Neural progenitor cell (in vitro differentiated cells): ENCODE results near the gene KPNA2. TPM values are rescaled to one million over a fixed set of nuclear protein-coding genes. Genes with fewer than 3 reads are reported as not detected.
"Not testable (repeated sequence)": the region's sequence is repeated elsewhere in the genome, so short reads cannot be mapped to it uniquely, and the experiment has no call there.

Source experiments
- DNase-seq: peaks from one replicate; pipeline ENCODE4 v3.0.0-alpha.2; 2016; ENCODE audit warnings: low spot score
- H2AFZ ChIP-seq: fragments of 200-600 bp; sonication (generic); replicated peaks from 2 replicates; pipeline ENCODE4 v1.6.1; 2016; ENCODE audit warnings: antibody characterized with exemption
- H3F3A ChIP-seq: fragments of 200-600 bp; sonication (generic); 2 replicates; pipeline ENCODE4 v1.6.1; 2016; ENCODE audit warnings: antibody characterized with exemption, low read depth
- H3K27ac ChIP-seq: fragments of 200-600 bp; sonication (generic); 2 replicates; pipeline ENCODE4 v1.5.1; 2016; ENCODE audit warnings: mild to moderate bottlenecking
- H3K27me3 ChIP-seq: fragments of 200-600 bp; sonication (generic); 2 replicates; pipeline ENCODE4 v1.6.1; 2016; ENCODE audit warnings: mild to moderate bottlenecking, moderate library complexity
- H3K36me3 ChIP-seq: fragments of 200-600 bp; sonication (generic); 2 replicates; pipeline ENCODE4 v1.5.1; 2016
- H3K4me1 ChIP-seq: fragments of 200-600 bp; sonication (generic); 2 replicates; pipeline ENCODE4 v1.6.1; 2016; ENCODE audit warnings: mixed run types
- H3K4me2 ChIP-seq: fragments of 200-600 bp; sonication (generic); 2 replicates; pipeline ENCODE4 v1.6.1; 2016
- H3K4me3 ChIP-seq: fragments of 200-600 bp; sonication (generic); 2 replicates; pipeline ENCODE4 v1.5.1; 2016
- H3K79me2 ChIP-seq: fragments of 200-600 bp; sonication (generic); 2 replicates; pipeline ENCODE4 v1.6.1; 2016; ENCODE audit warnings: low read depth
- H3K9ac ChIP-seq: fragments of 200-600 bp; sonication (generic); 2 replicates; pipeline ENCODE4 v1.6.1; 2016
- H3K9me3 ChIP-seq: fragments of 200-600 bp; sonication (generic); 2 replicates; pipeline ENCODE4 v1.5.1; 2016; ENCODE audit warnings: low read depth
- H4K20me1 ChIP-seq: fragments of 200-600 bp; sonication (generic); 2 replicates; pipeline ENCODE4 v1.6.1; 2016; ENCODE audit warnings: low read depth
- H3K27ac Mint-ChIP-seq: 3 replicates; pipeline ENCODE4 v1.8.0; 2021; ENCODE audit warnings: mixed read lengths
- H3K27me3 Mint-ChIP-seq: 2 replicates; pipeline ENCODE4 v1.8.0; 2022; ENCODE audit warnings: low read depth, mild to moderate bottlenecking, inconsistent platforms, moderate library complexity, mixed read lengths; ENCODE audit not compliant: insufficient read depth
- H3K36me3 Mint-ChIP-seq: 3 replicates; pipeline ENCODE4 v1.8.0; 2021; ENCODE audit warnings: mixed read lengths
- H3K4me1 Mint-ChIP-seq: 3 replicates; pipeline ENCODE4 v1.8.0; 2021; ENCODE audit warnings: mixed read lengths
- H3K4me3 Mint-ChIP-seq: 3 replicates; pipeline ENCODE4 v1.8.0; 2021; ENCODE audit warnings: mild to moderate bottlenecking, moderate library complexity, mixed read lengths
- H3K9me3 Mint-ChIP-seq: 3 replicates; pipeline ENCODE4 v1.8.0; 2020; ENCODE audit warnings: mixed read lengths
- CTCF ChIP-seq: fragments of 200-600 bp; sonication (generic); IDR thresholded peaks from 2 replicates; pipeline ENCODE4 v1.5.1; 2017; ENCODE audit warnings: antibody characterized with exemption, mild to moderate bottlenecking
- EZH2 ChIP-seq: fragments of 200-600 bp; sonication (generic); IDR thresholded peaks from 2 replicates; pipeline ENCODE4 v1.6.1; 2017; ENCODE audit warnings: antibody characterized with exemption, mild to moderate bottlenecking, moderate library complexity
- EZH2phosphoT487 ChIP-seq: fragments of 200-600 bp; sonication (generic); IDR thresholded peaks from 2 replicates; pipeline ENCODE4 v1.6.1; 2017; ENCODE audit warnings: antibody characterized with exemption
- total RNA-seq: library from RNA; depleted of rRNA; stranded (reverse); fragments of >200 nt; gene quantifications from 2 replicates; pipeline ENCODE4 v1.2.3, GENCODE V29; 2015; ENCODE audit warnings: low replicate concordance

Gene KPNA2
- total RNA-seq, 1 donor from 2014 or later: 549 TPM

DNA sequence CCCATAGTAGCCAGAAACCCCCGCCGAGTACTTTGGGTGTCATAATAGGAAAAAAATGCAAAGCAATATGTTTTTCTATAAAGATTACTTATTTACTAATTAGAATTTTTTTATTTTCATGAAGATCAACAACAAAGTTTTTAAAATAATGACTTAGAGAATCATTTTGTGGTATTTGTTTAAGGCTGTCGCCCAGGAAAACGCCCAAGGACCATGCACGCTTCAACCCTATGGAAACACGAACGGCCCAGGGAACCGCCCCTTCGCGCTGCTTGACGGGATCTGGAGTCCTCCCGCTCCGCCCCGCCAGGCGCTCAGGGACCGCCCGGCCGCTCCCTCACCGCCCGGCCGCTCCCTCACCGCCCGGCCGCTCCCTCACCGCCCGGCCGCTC, 408 bp upstream of the KPNA2 start:
- peaks cover 45% of the 10 kb centered on the region for H4K20me1 ChIP-seq
- Mint-ChIP-seq H3K27ac (no peak overlapping the region), H3K4me1 (peaks cover 31% of the 10 kb centered on the region), H3K36me3 (peaks cover 20% of the 10 kb centered on the region), H3K4me3 (peak overlapping the region; percentile 99), H3K9me3 (no peaks in the 10 kb centered on the region), H3K27me3 (peaks cover 4% of the 10 kb centered on the region)
- H3F3A ChIP-seq: peaks cover 40% of the 10 kb centered on the region
- H3K27ac ChIP-seq: no peak overlapping the region
- H3K27me3 ChIP-seq: no peaks in the 10 kb centered on the region
- peaks cover 3% of the 10 kb centered on the region for H3K36me3 ChIP-seq
- TF ChIP-seq EZH2 (no peak), EZH2phosphoT487 (no peak), CTCF (no peak)
- peak; percentile 98 for DNase-seq
- peaks cover 46% of the 10 kb centered on the region for H3K79me2 ChIP-seq
- no peak overlapping the region for H2AFZ ChIP-seq
- H3K9ac ChIP-seq: no peak overlapping the region
- H3K9me3 ChIP-seq: no peaks in the 10 kb centered on the region
- peak overlapping the region; percentile 36 for H3K4me3 ChIP-seq
- H3K4me1 ChIP-seq: peaks cover 32% of the 10 kb centered on the region
- H3K4me2 ChIP-seq: peak overlapping the region; percentile 75

- no peak overlapping the region for H2AFZ ChIP-seq
- peaks cover 32% of the 10 kb centered on the region for H3K4me1 ChIP-seq
- TF ChIP-seq CTCF (no peak), EZH2 (no peak), EZH2phosphoT487 (no peak)
- peaks cover 54% of the 10 kb centered on the region for H3F3A ChIP-seq
- peaks cover 4% of the 10 kb centered on the region for H3K27me3 Mint-ChIP-seq
- peaks cover 60% of the 10 kb centered on the region for H3K79me2 ChIP-seq
- peak overlapping the region; percentile 94 for H3K9ac ChIP-seq
- peak overlapping the region; percentile 95 for H3K27ac Mint-ChIP-seq
- H3K4me2 ChIP-seq: peak overlapping the region; percentile 87
- H3K4me3 Mint-ChIP-seq: peak overlapping the region; percentile 99
- no peaks in the 10 kb centered on the region for H3K9me3 Mint-ChIP-seq
- peaks cover 27% of the 10 kb centered on the region for H3K36me3 Mint-ChIP-seq
- peaks cover 59% of the 10 kb centered on the region for H4K20me1 ChIP-seq
- peak overlapping the region; percentile 92 for H3K4me3 ChIP-seq
- no peak for DNase-seq
- no peaks in the 10 kb centered on the region for H3K27me3 ChIP-seq
- H3K27ac ChIP-seq: no peak overlapping the region
- peaks cover 31% of the 10 kb centered on the region for H3K4me1 Mint-ChIP-seq
- peaks cover 14% of the 10 kb centered on the region for H3K36me3 ChIP-seq
- no peaks in the 10 kb centered on the region for H3K9me3 ChIP-seq
Measured at GRCh38 chr17:68036304-68037147, 991 bp downstream of the KPNA2 start.

GRCh38 chr17:68047153-68047846, 11.8 kb downstream of the KPNA2 start:
- Mint-ChIP-seq H3K9me3 (no peaks in the 10 kb centered on the region), H3K4me3 (no peak overlapping the region), H3K27me3 (no peaks in the 10 kb centered on the region), H3K27ac (no peak overlapping the region), H3K36me3 (peaks cover 29% of the 10 kb centered on the region), H3K4me1 (no peaks in the 10 kb centered on the region)
- peaks cover 68% of the 10 kb centered on the region for H3F3A ChIP-seq
- no peak overlapping the region for H2AFZ ChIP-seq
- H3K9ac ChIP-seq: no peak overlapping the region
- no peaks in the 10 kb centered on the region for H3K4me1 ChIP-seq
- no peaks in the 10 kb centered on the region for H3K9me3 ChIP-seq
- TF ChIP-seq CTCF (no peak), EZH2 (no peak), EZH2phosphoT487 (no peak)
- H3K4me2 ChIP-seq: no peak overlapping the region
- DNase-seq: no peak
- H3K36me3 ChIP-seq: peaks cover 29% of the 10 kb centered on the region
- H4K20me1 ChIP-seq: peaks cover 50% of the 10 kb centered on the region
- no peaks in the 10 kb centered on the region for H3K27me3 ChIP-seq
- H3K4me3 ChIP-seq: no peak overlapping the region
- peak overlapping the region; percentile 41 for H3K27ac ChIP-seq
- peaks cover 2% of the 10 kb centered on the region for H3K79me2 ChIP-seq

GRCh38 chr17:68047890-68048542, 12.5 kb downstream of the KPNA2 start:
- DNase-seq, H2AFZ ChIP-seq, H3K27ac Mint-ChIP-seq, H3K4me3 Mint-ChIP-seq, H3K4me1 ChIP-seq, H3K9me3 Mint-ChIP-seq, H3K9me3 ChIP-seq, H3K27me3 Mint-ChIP-seq, H3K27me3 ChIP-seq, H3K4me3 ChIP-seq, H3K4me1 Mint-ChIP-seq, H3K9ac ChIP-seq, H3K79me2 ChIP-seq, H3K4me2 ChIP-seq: not testable (repeated sequence)
- peaks cover 44% of the 10 kb centered on the region for H4K20me1 ChIP-seq
- peak overlapping the region; percentile 41 for H3K27ac ChIP-seq
- peaks cover 24% of the 10 kb centered on the region for H3K36me3 Mint-ChIP-seq
- H3F3A ChIP-seq: peaks cover 63% of the 10 kb centered on the region
- H3K36me3 ChIP-seq: peaks cover 25% of the 10 kb centered on the region
